Tibial nerve (tissue), 4 donors: ENCODE data around the gene LTC4S. TPM values are rescaled to one million over a fixed set of nuclear protein-coding genes. Genes with fewer than 3 reads are reported as not detected.

Experiments
- DNase-seq, 2 donors: peaks; one replicate each; pipeline ENCODE4 v3.0.0-alpha.2; 2019; ENCODE audit warnings: low spot score in 2 of 2
- H3K27ac ChIP-seq, 4 donors: fragments of 200-600 bp; sonication (generic) in 3 of 4; one replicate each; pipeline ENCODE4 v1.5.1; 2017 to 2019; ENCODE audit warnings: mild to moderate bottlenecking in 1 of 4
- H3K27me3 ChIP-seq, 2 donors: fragments of 200-600 bp; sonication (generic) in 1 of 2; one replicate each; pipeline versions ENCODE4 v1.5.1 to v1.6.0; 2017 to 2019
- H3K36me3 ChIP-seq, 3 donors: fragments of 200-600 bp; sonication (generic); one replicate each; pipeline ENCODE4 v1.5.1; 2018 to 2019
- H3K4me1 ChIP-seq, 4 donors: fragments of 200-600 bp; sonication (generic) in 3 of 4; one replicate each; pipeline ENCODE4 v1.5.1; 2017 to 2019
- H3K4me3 ChIP-seq, 4 donors: fragments of 200-600 bp; sonication (generic) in 3 of 4; one replicate each; pipeline ENCODE4 v1.5.1; 2017 to 2019; ENCODE audit warnings: mild to moderate bottlenecking in 1 of 4, moderate library complexity in 1 of 4
- H3K9me3 ChIP-seq, 4 donors: fragments of 200-600 bp; sonication (generic) in 3 of 4; one replicate each; pipeline ENCODE4 v1.5.1; 2017 to 2019
- EP300 ChIP-seq, 2 donors: sonication (generic); formaldehyde crosslinking; IDR thresholded peaks; one replicate each; pipeline ENCODE4 v1.6.1; 2017; ENCODE audit warnings: antibody characterized with exemption in 2 of 2, mild to moderate bottlenecking in 1 of 2
- POLR2A ChIP-seq, 2 donors: fragments of 450-650 bp; IDR thresholded peaks; one replicate each; pipeline ENCODE4 v1.6.1; 2017; ENCODE audit warnings: antibody characterized with exemption in 2 of 2, mild to moderate bottlenecking in 2 of 2, moderate library complexity in 2 of 2
- WGBS, 2 donors: methylation state at CpG; one replicate each; pipeline ENCODE4 v1.1.5; 2018; 5-methylcytosine and 5-hydroxymethylcytosine counted together
- total RNA-seq, 4 donors: library from RNA; depleted of rRNA; stranded (reverse); fragments of >200 nt; gene quantifications; one replicate each; pipeline ENCODE4 v1.1.0, GENCODE V29; 2016
- TF ChIP-seq, protein P1 (sequence below), 5 experiments: fragments of 200-600 bp in 3 of 5; fragments of 450-650 bp in 2 of 5; sonication (generic) in 3 of 5; IDR thresholded peaks; one replicate each; pipeline ENCODE4 v1.5.1; 2016 to 2019; ENCODE audit warnings: antibody characterized with exemption in 5 of 5, mild to moderate bottlenecking in 3 of 5, moderate library complexity in 2 of 5

The LTC4S gene
- total RNA-seq, 4 donors from 2014 or later: 7.6 to 38.6 (median 18.4) TPM

GRCh38 chr5:179802950-179803562 is 9.3 kb downstream of the LTC4S start:
- Histone ChIP-seq H3K36me3 (peaks cover 2 to 35% (median 14%) of the 10 kb centered on the region in 3 donors), H3K27me3 (no peaks in the 10 kb centered on the region), H3K4me1 (peaks cover 0 to 50% (median 41%) of the 10 kb centered on the region in 4 donors), H3K4me3 (no peak overlapping the region), H3K27ac (peak overlapping the region in 3 of 4 donors; percentile 53 to 99 (median 61)), H3K9me3 (no peaks in the 10 kb centered on the region)
- 66 to 71% methylated on average over 7 to 11 of the region's 11 CpGs for WGBS, 2 donors
- TF ChIP-seq POLR2A (IDR thresholded peaks at IDR 0.05) (no peak), EP300 (IDR thresholded peaks at IDR 0.05) (no peak)
- TF ChIP-seq, protein P1, sequence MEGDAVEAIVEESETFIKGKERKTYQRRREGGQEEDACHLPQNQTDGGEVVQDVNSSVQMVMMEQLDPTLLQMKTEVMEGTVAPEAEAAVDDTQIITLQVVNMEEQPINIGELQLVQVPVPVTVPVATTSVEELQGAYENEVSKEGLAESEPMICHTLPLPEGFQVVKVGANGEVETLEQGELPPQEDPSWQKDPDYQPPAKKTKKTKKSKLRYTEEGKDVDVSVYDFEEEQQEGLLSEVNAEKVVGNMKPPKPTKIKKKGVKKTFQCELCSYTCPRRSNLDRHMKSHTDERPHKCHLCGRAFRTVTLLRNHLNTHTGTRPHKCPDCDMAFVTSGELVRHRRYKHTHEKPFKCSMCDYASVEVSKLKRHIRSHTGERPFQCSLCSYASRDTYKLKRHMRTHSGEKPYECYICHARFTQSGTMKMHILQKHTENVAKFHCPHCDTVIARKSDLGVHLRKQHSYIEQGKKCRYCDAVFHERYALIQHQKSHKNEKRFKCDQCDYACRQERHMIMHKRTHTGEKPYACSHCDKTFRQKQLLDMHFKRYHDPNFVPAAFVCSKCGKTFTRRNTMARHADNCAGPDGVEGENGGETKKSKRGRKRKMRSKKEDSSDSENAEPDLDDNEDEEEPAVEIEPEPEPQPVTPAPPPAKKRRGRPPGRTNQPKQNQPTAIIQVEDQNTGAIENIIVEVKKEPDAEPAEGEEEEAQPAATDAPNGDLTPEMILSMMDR (IDR thresholded peaks at IDR 0.05): no peak
- no peak for DNase-seq

- H3K36me3 ChIP-seq: peaks cover 2 to 27% (median 8%) of the 10 kb centered on the region in 3 donors
- peaks cover 0 to 54% (median 43%) of the 10 kb centered on the region in 4 donors for H3K4me1 ChIP-seq
- H3K9me3 ChIP-seq: no peaks in the 10 kb centered on the region
- H3K27me3 ChIP-seq: no peaks in the 10 kb centered on the region
- 58 to 59% methylated on average over 14 to 17 of the region's 18 CpGs for WGBS, 2 donors
- H3K27ac ChIP-seq: peak overlapping the region in 3 of 4 donors; percentile 53 to 99 (median 61)
- no peak for TF ChIP-seq POLR2A (IDR thresholded peaks at IDR 0.05)
- DNase-seq: no peak
- peak overlapping the region in 1 of 4 donors; percentile 84 for H3K4me3 ChIP-seq
Measured at GRCh38 chr5:179803651-179804554, 10.1 kb downstream of the LTC4S start.

GRCh38 chr5:179804555-179804947 is 10.8 kb downstream of the LTC4S start:
- peaks cover 0 to 54% (median 43%) of the 10 kb centered on the region in 4 donors for H3K4me1 ChIP-seq
- TF ChIP-seq POLR2A (IDR thresholded peaks at IDR 0.05): no peak
- TF ChIP-seq, protein P1 (IDR thresholded peaks at IDR 0.05): no peak
- no peak for TF ChIP-seq EP300 (IDR thresholded peaks at IDR 0.05)
- no peaks in the 10 kb centered on the region for H3K9me3 ChIP-seq
- peak overlapping the region in 1 of 4 donors; percentile 84 for H3K4me3 ChIP-seq
- H3K27ac ChIP-seq: peak overlapping the region in 2 of 4 donors; percentile 99
- DNase-seq: no peak
- 85 to 87% methylated on average over 8 of the region's 8 CpGs for WGBS, 2 donors
- no peaks in the 10 kb centered on the region for H3K27me3 ChIP-seq
- peaks cover 2 to 20% (median 2%) of the 10 kb centered on the region in 3 donors for H3K36me3 ChIP-seq

GRCh38 chr5:179805070-179805528 is 11.3 kb downstream of the LTC4S start:
- TF ChIP-seq, protein P1 (IDR thresholded peaks at IDR 0.05): no peak
- TF ChIP-seq EP300 (IDR thresholded peaks at IDR 0.05): no peak
- TF ChIP-seq POLR2A (IDR thresholded peaks at IDR 0.05): no peak
- H3K4me1 ChIP-seq: peaks cover 0 to 54% (median 43%) of the 10 kb centered on the region in 4 donors
- peak overlapping the region; percentile 87 to 99 (median 98) for H3K27ac ChIP-seq
- WGBS, 2 donors: 37 to 46% methylated on average over 8 to 9 of the region's 9 CpGs
- H3K9me3 ChIP-seq: no peaks in the 10 kb centered on the region
- no peak for DNase-seq
- peaks cover 0 to 15% (median under 1%) of the 10 kb centered on the region in 3 donors for H3K36me3 ChIP-seq
- H3K27me3 ChIP-seq: no peaks in the 10 kb centered on the region
- H3K4me3 ChIP-seq: peak overlapping the region; percentile 62 to 87 (median 84)

DNA sequence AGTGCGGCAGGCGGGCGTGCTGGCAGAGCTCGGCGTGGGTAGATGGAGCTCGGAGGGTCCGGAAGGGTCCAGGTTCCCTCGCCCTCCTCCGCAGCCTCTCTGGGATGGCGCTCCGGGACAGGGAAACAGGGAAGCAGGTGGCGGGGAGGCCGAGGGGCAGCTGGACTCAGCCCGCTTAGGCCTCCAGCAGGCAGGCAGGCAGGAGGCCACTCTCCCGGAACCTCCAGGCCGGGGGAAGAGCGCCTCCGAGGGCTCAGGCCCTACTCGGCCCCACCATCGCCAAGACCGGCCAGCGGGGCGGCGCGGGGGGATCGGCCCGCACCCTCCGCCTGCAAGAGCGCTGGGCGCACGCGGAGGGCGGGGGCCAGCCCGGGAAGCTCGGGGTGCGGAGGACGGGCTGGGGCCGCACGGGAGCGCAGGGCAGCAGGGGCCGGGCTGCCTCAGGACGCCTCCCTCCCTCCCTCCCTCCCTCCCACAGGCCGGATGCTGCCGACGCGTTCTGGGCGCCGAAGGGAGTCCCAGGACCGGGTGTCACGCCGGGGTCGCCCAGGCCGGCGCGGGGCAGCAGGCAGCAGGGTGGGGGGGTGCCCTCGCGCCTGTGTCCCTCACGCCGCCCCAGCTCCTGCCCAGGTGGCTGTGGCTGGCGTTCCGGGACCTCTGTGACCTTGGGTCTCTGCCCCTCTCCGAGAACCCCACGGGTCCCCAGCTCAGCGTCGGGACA is 11.9 kb downstream of the LTC4S start:
- H3K9me3 ChIP-seq: no peaks in the 10 kb centered on the region
- no peak for DNase-seq
- H3K27ac ChIP-seq: peak overlapping the region; percentile 87 to 99 (median 98)
- no peaks in the 10 kb centered on the region for H3K27me3 ChIP-seq
- H3K4me3 ChIP-seq: peak overlapping the region; percentile 62 to 87 (median 84)
- peaks cover 0 to 54% (median 43%) of the 10 kb centered on the region in 4 donors for H3K4me1 ChIP-seq
- peaks cover 0 to 9% (median 0%) of the 10 kb centered on the region in 3 donors for H3K36me3 ChIP-seq
- no peak for TF ChIP-seq POLR2A (IDR thresholded peaks at IDR 0.05)
- peak in 1 of 2 donors; percentile 36 for TF ChIP-seq EP300 (IDR thresholded peaks at IDR 0.05)
- 5 to 10% methylated on average over 15 to 43 of the region's 65 CpGs for WGBS, 2 donors
